OCI-LY7 (cell line): ENCODE results near the gene GPN3. TPM values are rescaled to one million over a fixed set of nuclear protein-coding genes. Genes with fewer than 3 reads are reported as not detected.

Source experiments
- BruUV-seq: library from RNA; stranded (reverse); fragments of 400-500 nt; replicated peaks from 2 replicates; lab custom pipeline; 2021; lab: Mats Ljungman, UMichigan
- CTCF ChIA-PET: fragments of 300-600 bp; sonication (Branson Sonifier 250); formaldehyde crosslinking; loops from one replicate; lab custom pipeline; 2022; ENCODE audit warnings: antibody characterized with exemption; ENCODE audit not compliant: unreplicated experiment; lab: Charles Lee
- POLR2A ChIA-PET: fragments of 300-600 bp; sonication (Branson Sonifier 250); formaldehyde crosslinking; loops from one replicate; lab custom pipeline; 2022; ENCODE audit warnings: antibody characterized with exemption; lab: Charles Lee
- DNase-seq: peaks from one replicate; pipeline ENCODE4 v3.0.0-alpha.2; 2015; ENCODE audit warnings: low spot score
- H2AFZ ChIP-seq: fragments of 200-600 bp; sonication (generic), shearing (Covaris generic); 2 replicates; pipeline ENCODE4 v1.6.1; 2014; ENCODE audit warnings: mild to moderate bottlenecking, antibody characterized with exemption, low read length, moderate library complexity
- H3K27ac ChIP-seq: fragments of 200-600 bp; sonication (generic); 2 replicates; pipeline ENCODE4 v1.5.1; 2014; ENCODE audit warnings: mixed run types, low read depth, mild to moderate bottlenecking, moderate library complexity, low read length, inconsistent platforms; ENCODE audit not compliant: poor library complexity, severe bottlenecking
- H3K36me3 ChIP-seq: fragments of 200-600 bp; sonication (generic); 2 replicates; pipeline ENCODE4 v1.6.1; 2014; ENCODE audit warnings: mild to moderate bottlenecking, antibody characterized with exemption, low read length, moderate library complexity, mixed read lengths; ENCODE audit not compliant: insufficient read depth
- H3K4me1 ChIP-seq: fragments of 200-600 bp; sonication (generic); 2 replicates; pipeline ENCODE4 v1.5.1; 2014; ENCODE audit warnings: mild to moderate bottlenecking, low read length; ENCODE audit not compliant: insufficient read depth, poor library complexity, severe bottlenecking
- H3K4me2 ChIP-seq: fragments of 200-600 bp; sonication (generic); 2 replicates; pipeline ENCODE4 v1.6.1; 2014; ENCODE audit warnings: mild to moderate bottlenecking, low read length
- H3K4me3 ChIP-seq: fragments of 200-600 bp; sonication (generic); 2 replicates; pipeline ENCODE4 v1.5.1; 2014; ENCODE audit warnings: mild to moderate bottlenecking, low read depth, low read length; ENCODE audit not compliant: poor library complexity, severe bottlenecking
- H3K79me2 ChIP-seq: fragments of 200-600 bp; sonication (generic); 2 replicates; pipeline ENCODE4 v1.6.1; 2016; ENCODE audit warnings: low read depth, mild to moderate bottlenecking, low read length, moderate library complexity, mixed read lengths; ENCODE audit not compliant: insufficient read depth
- H3K9me2 ChIP-seq: fragments of 200-600 bp; sonication (generic); 2 replicates; pipeline ENCODE4 v1.6.1; 2016; ENCODE audit warnings: mild to moderate bottlenecking, low read length, mixed read lengths; ENCODE audit not compliant: insufficient read depth
- H3K9me3 ChIP-seq: fragments of 200-600 bp; sonication (generic); 2 replicates; pipeline ENCODE4 v1.6.1; 2014; ENCODE audit warnings: mild to moderate bottlenecking, mixed run types, low read length, mixed read lengths
- H4K20me1 ChIP-seq: fragments of 200-600 bp; sonication (generic); 2 replicates; pipeline ENCODE4 v1.6.1; 2014; ENCODE audit warnings: mild to moderate bottlenecking, antibody characterized with exemption, low read length, moderate library complexity, mixed read lengths; ENCODE audit not compliant: insufficient read depth
- CTCF ChIP-seq: fragments of 200-600 bp; sonication (generic); conservative IDR thresholded peaks from 2 replicates; pipeline ENCODE4 v1.5.1; 2014; ENCODE audit warnings: mild to moderate bottlenecking, antibody characterized with exemption, low read length, moderate library complexity, mixed read lengths
- EZH2phosphoT487 ChIP-seq: fragments of 200-600 bp; sonication (generic); IDR thresholded peaks from 2 replicates; pipeline ENCODE4 v1.6.1; 2018; ENCODE audit warnings: low read depth, borderline replicate concordance, mild to moderate bottlenecking, mixed run types, antibody characterized with exemption, low read length, moderate library complexity, mixed read lengths
- intact Hi-C: fragments of 100-400 bp; cut with micrococcal nuclease; formaldehyde crosslinking; loops from one replicate; pipeline ENCODE4 v1.10.0; 2022; ENCODE audit not compliant: unreplicated experiment
- total RNA-seq, 2 experiments: library from RNA; depleted of rRNA in 1 of 2; stranded (reverse); fragments of >200 nt in 1 of 2; shearing (Covaris generic) in 1 of 2; gene quantifications; 2 replicates each; pipeline ENCODE4 v1.2.3, GENCODE V29; 2014 to 2022

The GPN3 gene
- total RNA-seq, 2 experiments from 2014 or later, result 24.2 to 43.7 TPM

- Histone ChIP-seq H3K4me1 (peaks cover 29% of the 10 kb centered on the region), H3K4me3 (peak within 1 kb of the TSS; percentile 93), H3K27ac (peak within 1 kb of the TSS; percentile 80), H3K79me2 (peaks cover 44% of the 10 kb centered on the region), H3K4me2 (peak within 1 kb of the TSS; percentile 67), H3K9me3 (no peaks in the 10 kb centered on the region), H4K20me1 (no peaks in the 10 kb centered on the region), H3K9me2 (no peaks in the 10 kb centered on the region), H2AFZ (peak within 1 kb of the TSS; percentile 89), H3K36me3 (peaks cover 26% of the 10 kb centered on the region)
- intact Hi-C loops, result loop anchor here (1.0 to 2.0 kb wide), 2 partner anchors 34 to 51 kb away; partner anchors contain the start of genes ARPC3, FAM216A and GPN3
- ChIA-PET POLR2A (interaction anchor here (0.6 to 2.1 kb wide), 7 partner anchors 13 to 104 kb away, joined by 3 to 9 read pairs (median 3); partner anchors contain the start of gene ARPC3), CTCF (no interaction called here)
- TF ChIP-seq CTCF (0 out of 2 replicates have a peak, but pooled peaks have one; percentile 4), EZH2phosphoT487 (no peak)
- peak; percentile 99 for DNase-seq
- TSS peak; percentile 95 for BruUV-seq
These were observed 34.0 kb upstream of the GPN3 start, which contains the start of the genes RAD9B and VPS29 for GRCh38 chr12:110501752-110502738. Gene RAD9B (plus strand): TSS chr12:110502331. CDS start chr12:110502338, 7 bp downstream. Gene VPS29 (minus strand): TSS chr12:110502111. CDS start chr12:110502051, 60 bp downstream.

GRCh38 chr12:110501399-110501751 is 33.3 kb upstream of the GPN3 start:
- Histone ChIP-seq H3K79me2 (peaks cover 50% of the 10 kb centered on the region), H3K9me3 (no peaks in the 10 kb centered on the region), H3K4me1 (peaks cover 29% of the 10 kb centered on the region), H3K27ac (peak overlapping the region; percentile 72), H3K4me3 (peak overlapping the region; percentile 93), H4K20me1 (peaks cover 2% of the 10 kb centered on the region; the same call in 1 of the 2 replicates), H3K4me2 (peak overlapping the region; percentile 67), H3K9me2 (no peaks in the 10 kb centered on the region), H2AFZ (peak overlapping the region; percentile 19; the same call in 1 of the 2 replicates), H3K36me3 (peaks cover 31% of the 10 kb centered on the region)
- peak; percentile 46 for DNase-seq
- TF ChIP-seq EZH2phosphoT487 (no peak), CTCF (0 out of 2 replicates have a peak, but pooled peaks have one; percentile 22)
- intact Hi-C loops, result no loop called here
- CTCF ChIA-PET, result no interaction called here
- POLR2A ChIA-PET, result interaction anchor here (1.0 to 2.3 kb wide), 4 partner anchors 33 to 51 kb away, joined by 3 to 11 read pairs (median 8); partner anchors contain the start of genes ARPC3, FAM216A and GPN3
- BruUV-seq, result no TSS peak
